Prostate gland (tissue), 2 donors: ENCODE measurements around the gene FKBP10. TPM values are rescaled to one million over a fixed set of nuclear protein-coding genes. Genes with fewer than 3 reads are reported as not detected.

Experiments
- DNase-seq: peaks from one replicate; pipeline ENCODE4 v3.0.0-alpha.2; 2019; ENCODE audit warnings: low spot score
- H3K27ac ChIP-seq, 2 donors: fragments of 200-600 bp; sonication (generic); 2 replicates each; pipeline ENCODE4 v1.5.1; 2017 to 2019
- H3K27me3 ChIP-seq: fragments of 200-600 bp; sonication (generic); replicated peaks from 2 replicates; pipeline ENCODE4 v1.5.1; 2019; ENCODE audit not compliant: insufficient read depth
- H3K36me3 ChIP-seq, 2 donors: fragments of 200-600 bp; sonication (generic); 1 replicate in 1 of 2; 2 replicates in 1 of 2; pipeline versions ENCODE4 v1.5.1 to v1.8.1; 2017 to 2019
- H3K4me1 ChIP-seq: fragments of 200-600 bp; sonication (generic); replicated peaks from 2 replicates; pipeline ENCODE4 v1.5.1; 2019
- H3K4me3 ChIP-seq, 2 donors: fragments of 200-600 bp; sonication (generic); 2 replicates each; pipeline ENCODE4 v1.5.1; 2017 to 2019
- H3K9me3 ChIP-seq: fragments of 200-600 bp; sonication (generic); 2 replicates; pipeline ENCODE4 v1.5.1; 2017
- CTCF ChIP-seq, 4 experiments: fragments of 200-600 bp in 2 of 4; fragments of 450-650 bp in 2 of 4; sonication (generic) in 2 of 4; IDR thresholded peaks; 1 replicate in 3 of 4; 2 replicates in 1 of 4; pipeline ENCODE4 v1.5.1; 2016 to 2019; ENCODE audit warnings: antibody characterized with exemption in 4 of 4, mild to moderate bottlenecking in 2 of 4, moderate library complexity in 2 of 4
- POLR2A ChIP-seq: fragments of 450-650 bp; IDR thresholded peaks from one replicate; pipeline ENCODE4 v1.6.1; 2016; ENCODE audit warnings: antibody characterized with exemption, mild to moderate bottlenecking
- POLR2AphosphoS5 ChIP-seq: sonication (generic); formaldehyde crosslinking; IDR thresholded peaks from one replicate; pipeline ENCODE4 v1.6.1; 2017; ENCODE audit warnings: antibody characterized with exemption
- WGBS: methylation state at CpG from one replicate; pipeline ENCODE4 v1.1.5; 2018; 5-methylcytosine and 5-hydroxymethylcytosine counted together
- intact Hi-C: fragments of 100-400 bp; cut with DNase I; formaldehyde crosslinking; loops from one replicate; pipeline ENCODE4 v1.14.2; 2022
- total RNA-seq, 2 donors: library from RNA; depleted of rRNA; stranded (reverse); fragments of >200 nt; gene quantifications; one replicate each; pipeline ENCODE4 v1.1.0, GENCODE V29; 2016

The FKBP10 gene
- total RNA-seq, 2 donors from 2014 or later = 24.5 to 50.2 TPM

- Histone ChIP-seq H3K27me3 (no peaks in the 10 kb centered on the region), H3K9me3 (no peaks in the 10 kb centered on the region), H3K27ac (no peak overlapping the region), H3K36me3 (no peaks in the 10 kb centered on the region), H3K4me1 (peaks cover 6% of the 10 kb centered on the region), H3K4me3 (no peak overlapping the region)
- 69% methylated on average over 3 of the region's 3 CpGs for WGBS
- no peak for DNase-seq
- intact Hi-C loops = no loop called here
- TF ChIP-seq POLR2AphosphoS5 (no peak), POLR2A (no peak), CTCF (IDR thresholded peaks at IDR 0.05) (no peak)
Observed at GRCh38 chr17:41860254-41860931, 47.6 kb downstream of the FKBP10 start.

GRCh38 chr17:41863074-41863848 lies 50.5 kb downstream of the FKBP10 start:
- TF ChIP-seq POLR2A (no peak), POLR2AphosphoS5 (no peak), CTCF (IDR thresholded peaks at IDR 0.05) (no peak)
- Histone ChIP-seq H3K27me3 (no peaks in the 10 kb centered on the region), H3K9me3 (no peaks in the 10 kb centered on the region), H3K27ac (no peak overlapping the region), H3K4me1 (peaks cover 6% of the 10 kb centered on the region), H3K4me3 (peak overlapping the region; percentile 83 to 99), H3K36me3 (no peaks in the 10 kb centered on the region)
- 62% methylated on average over 18 of the region's 18 CpGs for whole genome bisulfite sequencing
- intact Hi-C loops = no loop called here
- DNase-seq = no peak

GRCh38 chr17:41864498-41864835 lies 51.7 kb downstream of the FKBP10 start:
- TF ChIP-seq POLR2A = no peak
- TF ChIP-seq POLR2AphosphoS5 = no peak
- no peak for TF ChIP-seq CTCF (IDR thresholded peaks at IDR 0.05)
- intact Hi-C loops = no loop called here
- no peaks in the 10 kb centered on the region for H3K36me3 ChIP-seq
- H3K4me3 ChIP-seq = peak overlapping the region; percentile 83 to 99
- peaks cover 6% of the 10 kb centered on the region for H3K4me1 ChIP-seq
- WGBS = under 1% methylated on average over 25 of the region's 25 CpGs
- no peaks in the 10 kb centered on the region for H3K27me3 ChIP-seq
- H3K27ac ChIP-seq = peak overlapping the region; percentile 83 to 90
- no peak for DNase-seq
- no peaks in the 10 kb centered on the region for H3K9me3 ChIP-seq

GRCh38 chr17:41864836-41865595 lies 52.2 kb downstream of the FKBP10 start, which contains the start of gene KLHL11:
KLHL11 (minus strand) TSS chr17:41865423; CDS start chr17:41865370, 53 bp downstream.
- TF ChIP-seq POLR2A = peak; percentile 87
- peak; percentile 78 for TF ChIP-seq POLR2AphosphoS5
- peak in 2 of 4 experiments; percentile 16 to 33 for TF ChIP-seq CTCF (IDR thresholded peaks at IDR 0.05)

More at GRCh38 chr17:41864836-41865595, 52.2 kb downstream of the FKBP10 start, which contains the start of gene KLHL11:
- peak; percentile 89 for DNase-seq
- H3K27me3 ChIP-seq = no peaks in the 10 kb centered on the region
- H3K4me1 ChIP-seq = peaks cover 9% of the 10 kb centered on the region
- peak within 1 kb of the TSS; percentile 83 to 99 for H3K4me3 ChIP-seq
- WGBS = under 1% methylated on average over 30 of the region's 90 CpGs
- H3K27ac ChIP-seq = peak within 1 kb of the TSS; percentile 83 to 90
- H3K9me3 ChIP-seq = no peaks in the 10 kb centered on the region
- H3K36me3 ChIP-seq = no peaks in the 10 kb centered on the region
- intact Hi-C loops = no loop called here
